Measurements from ENCODE around the gene ISYNA1. TPM values are rescaled to one million over a fixed set of nuclear protein-coding genes. Genes with fewer than 3 reads are reported as not detected.
A peak's percentile ranks its signal among the peaks of the same experiment; 100 is the strongest.

Gene ISYNA1
- total and polyA plus RNA-seq, 2 of the 13 experiments (the other 11 are each of a cell fraction or from before 2014, with no cell fraction given): 29.6 to 48.5 TPM

DNA sequence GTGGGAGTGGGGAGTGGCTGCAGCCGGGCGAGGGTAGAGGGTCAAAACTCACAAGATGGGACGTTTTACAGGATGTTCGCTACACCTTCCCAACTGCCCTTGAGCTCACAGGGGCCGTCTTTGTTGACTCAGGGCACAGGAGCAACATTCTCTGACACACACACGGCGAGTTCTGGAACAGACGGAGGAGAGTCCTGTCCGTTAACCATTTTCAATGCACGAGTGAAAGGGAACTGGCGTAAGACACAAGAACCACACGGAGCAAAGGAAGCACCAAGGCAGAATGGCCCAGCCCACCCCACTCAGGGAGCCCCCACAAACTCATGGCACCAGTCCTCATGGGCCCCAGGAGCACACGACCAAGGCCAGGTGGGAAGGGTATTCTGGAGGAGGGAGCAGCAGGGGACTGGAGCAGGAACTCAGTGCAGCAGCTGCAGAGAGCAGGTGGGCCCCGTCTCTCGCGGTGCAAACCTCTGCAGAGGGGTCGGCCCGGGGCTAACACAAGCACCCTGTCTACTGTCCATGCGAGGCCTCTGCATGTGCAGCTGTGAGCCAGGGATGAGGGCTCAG, 37.9 kb upstream of the ISYNA1 start (continued):
- TF ChIP-seq TCF12 (IDR thresholded peaks at IDR 0.05) (no peak), TCF12 (CRISPR knock-in tag; IDR thresholded peaks at IDR 0.05) (no peak), KMT2B (CRISPR knock-in tag; IDR thresholded peaks at IDR 0.05) (peak; percentile 77), GATA4 (IDR thresholded peaks at IDR 0.05; ENCODE audit: borderline replicate concordance, low read depth) (no peak), FOSL1 (CRISPR knock-in tag; IDR thresholded peaks at IDR 0.05; ENCODE audit: borderline replicate concordance) (no peak), SALL1 (CRISPR knock-in tag; IDR thresholded peaks at IDR 0.05) (peak; percentile 66; the same call in 1 of the 2 replicates), ZNF501 (CRISPR knock-in tag; IDR thresholded peaks at IDR 0.05) (no peak), FOSL2 (CRISPR knock-in tag; IDR thresholded peaks at IDR 0.05) (peak; percentile 54), EHMT2 (IDR thresholded peaks at IDR 0.05; ENCODE audit: borderline replicate concordance, low read depth, low read length) (no peak), CAMTA2 (CRISPR knock-in tag; IDR thresholded peaks at IDR 0.05; ENCODE audit: borderline replicate concordance) (no peak), SMARCC2 (IDR thresholded peaks at IDR 0.05) (no peak), EP300 (IDR thresholded peaks at IDR 0.05; ENCODE audit: low read depth in 2 of 2, low read length in 2 of 2) (peak in 1 of 2 experiments; percentile 43; a peak in 1 of 4 replicates), EP300 (CRISPR knock-in tag; IDR thresholded peaks at IDR 0.05; ENCODE audit: borderline replicate concordance) (no peak), ZNF292 (CRISPR knock-in tag; IDR thresholded peaks at IDR 0.05; ENCODE audit: borderline replicate concordance, low read depth) (peak; percentile 65; the same call in 1 of the 2 replicates), SIN3B (IDR thresholded peaks at IDR 0.05; ENCODE audit: low read length) (no peak), KDM4B (CRISPR knock-in tag; IDR thresholded peaks at IDR 0.05) (no peak)
- TF ChIP-seq, protein P1, sequence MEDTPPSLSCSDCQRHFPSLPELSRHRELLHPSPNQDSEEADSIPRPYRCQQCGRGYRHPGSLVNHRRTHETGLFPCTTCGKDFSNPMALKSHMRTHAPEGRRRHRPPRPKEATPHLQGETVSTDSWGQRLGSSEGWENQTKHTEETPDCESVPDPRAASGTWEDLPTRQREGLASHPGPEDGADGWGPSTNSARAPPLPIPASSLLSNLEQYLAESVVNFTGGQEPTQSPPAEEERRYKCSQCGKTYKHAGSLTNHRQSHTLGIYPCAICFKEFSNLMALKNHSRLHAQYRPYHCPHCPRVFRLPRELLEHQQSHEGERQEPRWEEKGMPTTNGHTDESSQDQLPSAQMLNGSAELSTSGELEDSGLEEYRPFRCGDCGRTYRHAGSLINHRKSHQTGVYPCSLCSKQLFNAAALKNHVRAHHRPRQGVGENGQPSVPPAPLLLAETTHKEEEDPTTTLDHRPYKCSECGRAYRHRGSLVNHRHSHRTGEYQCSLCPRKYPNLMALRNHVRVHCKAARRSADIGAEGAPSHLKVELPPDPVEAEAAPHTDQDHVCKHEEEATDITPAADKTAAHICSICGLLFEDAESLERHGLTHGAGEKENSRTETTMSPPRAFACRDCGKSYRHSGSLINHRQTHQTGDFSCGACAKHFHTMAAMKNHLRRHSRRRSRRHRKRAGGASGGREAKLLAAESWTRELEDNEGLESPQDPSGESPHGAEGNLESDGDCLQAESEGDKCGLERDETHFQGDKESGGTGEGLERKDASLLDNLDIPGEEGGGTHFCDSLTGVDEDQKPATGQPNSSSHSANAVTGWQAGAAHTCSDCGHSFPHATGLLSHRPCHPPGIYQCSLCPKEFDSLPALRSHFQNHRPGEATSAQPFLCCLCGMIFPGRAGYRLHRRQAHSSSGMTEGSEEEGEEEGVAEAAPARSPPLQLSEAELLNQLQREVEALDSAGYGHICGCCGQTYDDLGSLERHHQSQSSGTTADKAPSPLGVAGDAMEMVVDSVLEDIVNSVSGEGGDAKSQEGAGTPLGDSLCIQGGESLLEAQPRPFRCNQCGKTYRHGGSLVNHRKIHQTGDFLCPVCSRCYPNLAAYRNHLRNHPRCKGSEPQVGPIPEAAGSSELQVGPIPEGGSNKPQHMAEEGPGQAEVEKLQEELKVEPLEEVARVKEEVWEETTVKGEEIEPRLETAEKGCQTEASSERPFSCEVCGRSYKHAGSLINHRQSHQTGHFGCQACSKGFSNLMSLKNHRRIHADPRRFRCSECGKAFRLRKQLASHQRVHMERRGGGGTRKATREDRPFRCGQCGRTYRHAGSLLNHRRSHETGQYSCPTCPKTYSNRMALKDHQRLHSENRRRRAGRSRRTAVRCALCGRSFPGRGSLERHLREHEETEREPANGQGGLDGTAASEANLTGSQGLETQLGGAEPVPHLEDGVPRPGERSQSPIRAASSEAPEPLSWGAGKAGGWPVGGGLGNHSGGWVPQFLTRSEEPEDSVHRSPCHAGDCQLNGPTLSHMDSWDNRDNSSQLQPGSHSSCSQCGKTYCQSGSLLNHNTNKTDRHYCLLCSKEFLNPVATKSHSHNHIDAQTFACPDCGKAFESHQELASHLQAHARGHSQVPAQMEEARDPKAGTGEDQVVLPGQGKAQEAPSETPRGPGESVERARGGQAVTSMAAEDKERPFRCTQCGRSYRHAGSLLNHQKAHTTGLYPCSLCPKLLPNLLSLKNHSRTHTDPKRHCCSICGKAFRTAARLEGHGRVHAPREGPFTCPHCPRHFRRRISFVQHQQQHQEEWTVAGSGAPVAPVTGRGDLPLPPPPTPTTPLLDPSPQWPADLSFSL (CRISPR knock-in tag; IDR thresholded peaks at IDR 0.05): no peak
- TF ChIP-seq, protein P2, sequence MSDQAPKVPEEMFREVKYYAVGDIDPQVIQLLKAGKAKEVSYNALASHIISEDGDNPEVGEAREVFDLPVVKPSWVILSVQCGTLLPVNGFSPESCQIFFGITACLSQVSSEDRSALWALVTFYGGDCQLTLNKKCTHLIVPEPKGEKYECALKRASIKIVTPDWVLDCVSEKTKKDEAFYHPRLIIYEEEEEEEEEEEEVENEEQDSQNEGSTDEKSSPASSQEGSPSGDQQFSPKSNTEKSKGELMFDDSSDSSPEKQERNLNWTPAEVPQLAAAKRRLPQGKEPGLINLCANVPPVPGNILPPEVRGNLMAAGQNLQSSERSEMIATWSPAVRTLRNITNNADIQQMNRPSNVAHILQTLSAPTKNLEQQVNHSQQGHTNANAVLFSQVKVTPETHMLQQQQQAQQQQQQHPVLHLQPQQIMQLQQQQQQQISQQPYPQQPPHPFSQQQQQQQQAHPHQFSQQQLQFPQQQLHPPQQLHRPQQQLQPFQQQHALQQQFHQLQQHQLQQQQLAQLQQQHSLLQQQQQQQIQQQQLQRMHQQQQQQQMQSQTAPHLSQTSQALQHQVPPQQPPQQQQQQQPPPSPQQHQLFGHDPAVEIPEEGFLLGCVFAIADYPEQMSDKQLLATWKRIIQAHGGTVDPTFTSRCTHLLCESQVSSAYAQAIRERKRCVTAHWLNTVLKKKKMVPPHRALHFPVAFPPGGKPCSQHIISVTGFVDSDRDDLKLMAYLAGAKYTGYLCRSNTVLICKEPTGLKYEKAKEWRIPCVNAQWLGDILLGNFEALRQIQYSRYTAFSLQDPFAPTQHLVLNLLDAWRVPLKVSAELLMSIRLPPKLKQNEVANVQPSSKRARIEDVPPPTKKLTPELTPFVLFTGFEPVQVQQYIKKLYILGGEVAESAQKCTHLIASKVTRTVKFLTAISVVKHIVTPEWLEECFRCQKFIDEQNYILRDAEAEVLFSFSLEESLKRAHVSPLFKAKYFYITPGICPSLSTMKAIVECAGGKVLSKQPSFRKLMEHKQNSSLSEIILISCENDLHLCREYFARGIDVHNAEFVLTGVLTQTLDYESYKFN (CRISPR knock-in tag; conservative IDR thresholded peaks at IDR 0.05): peak; percentile 89
- TF ChIP-seq, protein P3, sequence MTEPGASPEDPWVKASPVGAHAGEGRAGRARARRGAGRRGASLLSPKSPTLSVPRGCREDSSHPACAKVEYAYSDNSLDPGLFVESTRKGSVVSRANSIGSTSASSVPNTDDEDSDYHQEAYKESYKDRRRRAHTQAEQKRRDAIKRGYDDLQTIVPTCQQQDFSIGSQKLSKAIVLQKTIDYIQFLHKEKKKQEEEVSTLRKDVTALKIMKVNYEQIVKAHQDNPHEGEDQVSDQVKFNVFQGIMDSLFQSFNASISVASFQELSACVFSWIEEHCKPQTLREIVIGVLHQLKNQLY (CRISPR knock-in tag; IDR thresholded peaks at IDR 0.05): 0 out of 2 replicates have a peak, but pooled peaks have one; percentile 18
